NCI-H1092 (cell line): ENCODE measurements around the gene APBA2.

Experiments
- DNase-seq: peaks from one replicate; lab custom pipeline; 2025; lab: John Stamatoyannopoulos, UW

APBA2 gene

DNA sequence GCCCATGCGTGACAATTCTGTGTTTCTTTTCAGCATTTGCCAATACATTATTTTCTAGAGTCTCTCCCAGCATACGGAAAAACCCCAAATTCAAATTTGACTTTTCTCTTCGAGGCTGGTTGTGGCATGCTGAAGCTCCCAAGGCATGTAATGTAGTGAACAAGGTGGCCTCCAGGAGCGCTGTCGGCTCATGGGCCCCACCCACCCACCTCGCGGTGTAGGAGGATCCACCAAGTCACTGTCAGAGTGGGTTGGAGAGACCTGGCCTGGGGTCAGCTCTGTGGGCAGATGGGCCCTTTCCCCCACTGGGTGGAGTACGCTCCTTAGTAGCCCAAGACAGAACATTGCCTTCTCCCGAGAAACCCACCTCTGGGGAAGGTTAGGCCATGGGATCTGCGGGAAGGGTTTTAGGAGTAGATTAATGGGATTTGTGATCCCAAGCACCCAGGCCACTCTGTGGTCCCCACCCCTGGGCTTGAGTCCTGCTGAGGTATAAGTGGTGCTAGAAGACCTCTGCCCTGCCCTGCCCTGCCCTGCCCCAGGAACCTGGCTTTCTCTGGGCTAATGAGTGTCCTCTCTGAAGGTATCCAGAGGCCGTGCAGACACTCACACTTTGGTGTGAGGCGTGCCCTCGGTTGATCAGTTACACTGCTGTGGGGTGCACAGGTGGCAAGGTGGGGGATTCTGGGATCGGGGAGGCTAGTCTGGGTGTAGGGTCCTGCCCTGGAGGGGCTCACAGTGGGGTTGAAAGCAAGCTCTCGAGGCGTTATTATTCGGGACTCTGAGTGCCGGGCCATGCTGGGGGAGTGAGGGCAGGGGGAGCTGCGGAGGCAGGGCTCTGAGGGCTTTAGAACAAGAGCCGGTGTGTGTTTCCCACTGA lies 97.9 kb downstream of the APBA2 start:
- DNase-seq, result no peak

DNA sequence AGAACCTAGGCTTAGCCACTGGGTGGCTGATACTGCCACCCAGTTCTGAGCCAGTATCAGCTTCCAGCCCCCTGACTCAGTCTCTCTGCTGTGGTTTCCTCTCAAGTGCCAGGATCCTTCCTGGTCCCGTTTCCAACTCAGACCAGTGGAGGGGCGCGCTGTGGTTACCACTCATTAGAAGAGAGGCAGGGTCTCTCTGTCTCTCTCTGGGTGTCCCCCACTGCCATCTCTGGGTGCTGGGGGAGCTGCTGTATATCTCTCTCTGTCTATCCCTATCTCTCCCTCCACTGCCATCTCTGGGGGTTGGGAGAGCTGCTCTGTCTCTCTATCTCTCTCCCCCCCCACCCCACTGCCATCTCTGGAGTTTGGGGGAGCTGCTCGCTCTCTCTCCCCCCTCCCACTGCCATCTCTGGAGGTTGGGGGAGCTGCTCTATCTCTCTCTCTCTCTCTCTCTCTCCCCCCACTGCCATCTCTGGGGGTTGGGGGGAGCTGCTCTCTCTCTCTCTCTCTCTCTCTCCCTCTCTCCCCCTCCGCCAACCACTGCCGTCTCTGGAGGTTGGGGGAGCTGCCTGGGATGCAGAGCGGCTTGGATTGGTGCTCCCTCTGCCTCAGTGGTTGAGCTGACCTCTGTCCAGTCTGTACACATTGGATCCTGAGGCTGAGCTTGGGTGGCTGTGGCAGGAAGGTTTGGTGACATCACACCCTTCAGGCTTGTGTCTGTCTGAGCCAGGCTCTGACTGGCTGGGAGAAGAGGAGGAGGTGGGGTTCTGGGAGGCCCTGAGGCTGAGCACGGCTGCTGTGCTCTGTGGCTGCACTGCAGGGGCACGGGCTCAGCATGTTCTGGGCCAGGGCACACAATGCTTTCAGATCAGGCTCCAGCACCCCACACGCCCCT lies 98.9 kb downstream of the APBA2 start:
- DNase-seq, result no peak

DNA sequence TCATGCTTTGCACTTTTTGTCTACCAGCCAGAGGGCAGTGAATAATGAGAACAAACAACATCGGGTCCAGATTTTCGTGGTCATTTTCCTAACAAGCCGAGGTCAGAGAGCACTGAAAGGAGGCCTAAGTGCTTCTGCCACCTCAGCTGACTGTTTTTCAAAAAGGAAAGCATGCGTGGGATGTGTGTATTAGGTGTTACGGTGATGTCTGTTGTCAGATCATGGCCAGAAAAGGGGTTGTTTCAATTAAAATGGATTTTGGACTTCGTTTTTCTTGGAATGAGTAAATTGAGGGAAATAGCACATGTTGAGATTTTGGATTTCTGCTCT lies 99.5 kb downstream of the APBA2 start:
- no peak for DNase-seq

DNA sequence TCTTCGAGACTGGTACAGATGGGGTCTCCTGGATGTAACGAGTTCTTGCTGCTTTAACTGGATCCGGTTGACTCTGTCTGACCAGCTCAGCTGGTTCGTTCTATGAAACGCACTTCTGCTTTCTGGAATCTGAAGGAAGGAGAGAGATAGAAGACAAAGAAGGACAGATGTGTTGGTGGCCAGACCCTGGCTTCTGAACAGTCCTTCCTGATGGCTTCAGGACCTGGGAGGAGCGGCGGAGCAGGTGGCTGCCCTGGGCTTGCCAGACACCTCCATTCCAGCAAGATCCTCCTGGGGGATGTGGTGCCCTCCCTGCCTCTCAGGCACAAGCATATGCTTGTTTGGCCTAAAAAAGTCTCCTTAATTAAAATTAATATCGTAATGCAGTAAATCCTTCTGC lies 99.9 kb downstream of the APBA2 start:
- no peak for DNase-seq

DNA sequence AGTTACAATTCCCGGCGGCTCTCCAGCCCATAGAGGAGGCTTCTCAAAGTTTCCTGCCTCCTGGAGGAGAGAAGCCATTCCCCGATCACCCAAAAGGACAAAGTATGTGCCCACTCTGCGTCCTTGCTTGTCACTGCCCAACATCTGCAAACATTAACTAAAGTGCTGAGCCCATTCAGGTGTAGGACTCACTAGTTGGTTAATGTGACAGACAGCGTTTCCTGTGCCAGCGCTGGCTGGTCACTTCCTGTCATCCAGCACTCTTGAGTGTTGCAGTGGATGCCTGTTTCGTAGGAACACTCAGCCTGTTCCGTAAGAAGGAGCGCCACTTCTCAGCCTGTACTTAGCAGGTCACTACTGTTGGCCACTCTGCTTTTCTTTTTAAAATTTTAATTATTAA lies 100.3 kb downstream of the APBA2 start:
- no peak for DNase-seq

DNA sequence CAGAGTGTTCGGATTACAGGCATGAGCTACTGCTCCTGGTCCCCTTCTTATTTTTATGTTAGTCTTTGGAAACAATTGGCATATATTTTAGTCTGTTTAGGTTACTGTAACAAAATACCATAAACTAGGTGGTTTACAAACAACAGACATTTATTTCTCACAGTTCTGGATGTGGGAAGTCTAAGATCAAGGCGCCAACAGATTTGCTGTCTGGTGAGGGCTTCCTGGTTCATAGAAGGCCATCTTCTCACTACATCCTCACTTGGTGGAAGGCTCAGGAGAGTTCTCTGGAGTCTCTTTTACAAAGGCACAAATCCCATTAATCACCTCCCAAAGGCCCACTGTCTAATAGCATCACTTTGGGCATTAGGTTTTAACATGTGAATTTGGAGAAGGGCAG lies 101.0 kb downstream of the APBA2 start:
- no peak for DNase-seq

DNA sequence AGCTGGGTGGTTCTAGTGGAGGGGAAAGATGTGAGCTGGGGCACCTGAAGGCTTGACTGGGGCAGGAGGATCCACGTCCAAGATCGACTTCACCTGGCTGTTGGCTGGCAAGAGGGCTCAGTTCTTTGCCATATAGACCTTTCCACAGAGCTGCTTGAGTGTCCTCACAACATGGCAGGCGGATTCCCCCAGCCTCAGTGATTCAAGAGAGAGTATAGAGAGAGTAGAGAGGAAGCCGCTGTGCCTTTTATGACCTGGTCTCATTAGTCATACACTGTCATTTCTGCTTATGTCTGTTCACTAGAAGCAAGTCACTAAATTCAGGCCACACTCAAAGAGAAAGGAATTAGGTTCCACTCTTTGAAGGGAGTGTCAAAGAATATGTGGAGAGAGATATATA lies 101.6 kb downstream of the APBA2 start:
- no peak for DNase-seq

DNA sequence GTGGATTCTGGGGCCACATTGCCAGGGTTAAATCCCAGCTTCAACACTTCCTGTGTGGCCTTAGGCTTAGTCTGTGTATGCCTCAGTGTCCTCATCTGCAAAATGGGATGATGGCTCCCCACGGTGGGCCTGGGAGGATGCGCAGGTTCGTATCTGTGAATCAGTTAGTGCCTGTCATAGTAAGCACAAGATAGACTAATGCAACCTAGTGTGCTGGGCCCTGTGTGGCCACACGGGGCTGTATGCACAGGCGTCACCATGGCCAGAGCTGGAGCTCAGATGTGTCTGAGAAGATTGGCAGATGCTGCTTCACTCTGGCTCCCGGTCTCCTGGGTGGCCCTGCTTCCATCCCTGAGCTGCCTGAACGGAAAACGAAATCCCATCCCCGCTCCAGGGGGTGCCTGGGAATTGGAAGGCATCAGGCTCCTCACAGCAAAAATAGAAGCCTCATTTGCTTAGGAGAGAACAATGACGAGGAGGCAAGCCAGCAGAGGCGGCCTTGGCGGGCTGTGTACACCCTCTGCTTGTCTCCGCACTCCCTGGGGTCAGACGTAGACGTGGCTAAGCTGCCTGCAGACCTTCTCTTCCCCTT lies 103.6 kb downstream of the APBA2 start:
- no peak for DNase-seq

DNA sequence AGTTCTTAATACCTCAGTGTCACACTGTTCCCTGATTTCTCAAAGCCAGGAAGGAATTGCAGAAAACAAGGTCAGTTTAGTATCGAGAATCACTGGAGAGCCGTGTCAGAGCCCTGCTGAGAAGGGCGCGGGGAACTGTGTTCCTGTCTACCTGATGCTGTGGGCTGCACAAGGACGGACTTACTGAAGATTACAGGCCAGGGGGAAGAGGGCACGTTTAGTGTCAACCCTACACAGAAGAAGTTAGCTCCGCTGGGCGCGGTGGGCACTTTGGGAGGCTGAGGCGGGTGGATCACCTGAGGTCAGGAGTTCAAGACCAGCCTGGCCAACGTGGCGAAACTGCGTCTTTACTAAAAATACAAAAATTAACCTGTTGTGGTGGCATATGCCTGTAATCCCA lies 104.1 kb downstream of the APBA2 start:
- DNase-seq, result no peak

DNA sequence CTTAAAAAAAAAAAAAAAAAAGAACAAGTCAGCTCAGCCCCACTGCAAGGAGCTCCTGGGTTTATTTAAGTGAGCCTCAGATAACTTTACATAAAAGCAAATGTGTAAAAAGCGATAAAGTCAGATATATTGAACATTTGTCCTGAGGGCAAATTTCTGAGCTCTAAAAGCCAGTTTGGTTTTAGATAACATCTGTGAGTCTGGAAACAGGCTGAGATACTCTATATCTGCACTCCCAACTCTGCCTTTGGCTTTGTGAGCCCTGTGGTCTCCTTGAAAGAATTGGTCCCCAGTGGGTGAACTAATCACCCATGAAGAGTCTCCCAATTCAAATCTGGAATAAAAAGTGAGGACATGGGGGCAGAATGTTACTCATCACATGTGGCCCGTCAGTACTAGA lies 104.6 kb downstream of the APBA2 start:
- DNase-seq, result no peak

DNA sequence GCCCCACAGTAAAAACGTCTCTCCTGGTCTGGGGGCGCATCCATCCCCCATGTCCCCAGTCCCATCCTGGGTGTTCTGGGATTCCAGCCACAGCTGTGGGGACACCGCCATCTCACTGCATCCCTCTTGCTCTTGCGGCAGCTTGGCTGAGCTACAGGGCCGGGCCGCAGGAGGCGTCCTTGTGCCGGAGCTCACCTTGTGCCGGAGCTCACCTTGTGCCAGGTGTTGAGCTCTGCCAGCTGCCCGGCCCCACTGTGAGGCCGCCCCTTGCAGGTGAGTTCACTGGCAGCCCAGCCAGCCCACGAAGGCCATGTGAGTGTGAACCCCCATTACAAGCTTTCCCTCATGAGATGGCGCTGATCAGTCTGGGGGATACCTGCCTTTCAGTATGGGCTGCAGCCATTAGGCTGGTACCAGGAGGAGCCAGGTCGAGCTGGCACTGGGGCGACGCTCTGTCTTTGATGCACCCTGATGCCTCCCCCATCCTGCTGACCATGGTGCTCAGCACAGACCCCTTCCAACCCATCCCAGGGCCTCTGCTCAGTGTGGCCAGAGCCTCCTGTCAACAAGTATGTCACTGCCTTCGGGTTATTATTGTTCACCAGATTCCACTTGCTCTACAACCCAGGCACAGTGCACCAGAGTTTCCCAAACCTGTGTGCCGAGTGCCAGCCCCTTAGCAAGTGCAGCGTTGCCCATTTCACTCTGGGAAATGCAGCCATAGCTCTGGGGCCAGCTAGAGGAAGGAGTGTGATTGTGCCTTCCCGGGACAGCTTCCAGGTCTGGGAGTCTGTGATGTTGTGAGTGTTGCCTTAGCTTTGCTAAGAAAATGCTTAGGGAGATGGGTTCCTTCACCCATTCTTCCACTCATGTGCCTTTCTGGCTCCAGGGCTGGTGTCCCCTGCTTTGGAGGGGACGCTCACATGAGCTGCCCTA lies 105.7 kb downstream of the APBA2 start:
- no peak for DNase-seq

DNA sequence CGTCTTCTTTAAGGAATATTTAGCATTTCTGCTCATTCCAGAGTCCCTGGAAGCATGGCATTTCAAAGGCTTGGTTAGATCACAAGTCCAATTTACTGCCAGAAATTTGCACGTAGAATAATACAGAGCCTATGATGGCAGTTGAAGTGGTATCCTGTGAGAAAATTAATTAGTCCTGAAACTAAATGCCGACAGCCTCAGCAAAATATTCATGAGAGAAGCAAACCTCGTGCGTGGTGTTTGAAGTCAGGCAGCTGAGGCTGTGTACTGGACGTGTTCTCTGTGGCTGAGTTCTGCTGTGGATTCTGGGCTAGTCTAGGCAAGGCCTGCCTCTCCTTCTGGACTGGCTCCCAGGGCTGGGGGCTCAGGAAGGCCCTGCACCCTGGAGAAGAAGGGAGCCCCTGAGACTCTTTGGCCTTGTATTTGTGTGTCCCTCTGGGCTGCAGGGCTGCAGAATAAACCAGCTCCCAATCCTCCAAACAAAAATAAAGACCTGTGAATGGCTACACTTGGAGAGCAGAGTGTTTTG lies 106.6 kb downstream of the APBA2 start:
- DNase-seq, result no peak

DNA sequence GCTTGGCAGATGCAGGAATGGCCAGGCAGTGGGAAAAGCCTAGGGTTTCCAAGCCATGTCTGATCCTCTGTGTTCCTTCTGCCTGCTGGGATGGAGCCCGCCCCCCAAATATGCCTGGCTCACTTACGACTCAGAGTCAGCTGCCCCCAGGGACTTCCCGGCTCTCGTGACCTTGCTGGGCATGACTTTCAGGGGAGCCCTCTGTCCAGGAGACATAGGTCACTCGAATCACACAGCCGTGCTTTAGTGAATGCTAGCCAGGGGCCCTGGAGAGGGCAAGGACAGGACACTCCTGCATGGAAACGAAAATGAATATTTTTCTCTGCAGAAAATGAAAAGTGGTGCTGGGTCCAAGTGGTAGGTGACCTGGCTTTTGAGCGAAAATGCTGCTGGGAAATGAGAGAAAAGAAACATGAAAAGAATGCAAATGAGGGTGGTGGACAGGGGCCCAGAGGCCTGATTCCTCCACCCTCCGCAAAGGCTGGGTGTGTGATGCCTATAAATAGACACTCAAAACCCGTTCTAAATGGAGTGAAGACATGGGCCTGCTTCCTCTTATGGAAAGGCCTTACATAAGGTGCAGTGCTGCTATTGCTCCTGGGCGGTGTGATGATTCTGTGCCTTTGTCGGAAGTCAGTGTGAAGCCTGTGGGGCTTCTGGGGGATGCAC lies 107.4 kb downstream of the APBA2 start:
- DNase-seq, result no peak

DNA sequence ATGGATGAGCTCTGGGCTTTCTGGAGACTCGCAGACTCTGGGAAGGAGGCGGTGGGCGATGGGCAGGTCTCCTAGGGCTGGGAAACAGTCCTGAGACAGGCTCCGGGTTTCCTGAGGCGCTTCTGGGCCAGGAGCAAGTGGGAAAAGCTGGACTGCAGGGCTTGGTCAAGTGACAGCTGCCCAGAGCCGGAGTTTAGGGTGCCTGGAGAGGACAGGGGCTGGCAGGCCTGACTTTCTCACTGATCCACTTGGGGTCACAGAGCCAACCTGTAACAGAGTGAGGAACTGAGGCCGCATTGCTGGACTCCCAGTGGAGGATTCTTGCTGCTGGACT lies 107.9 kb downstream of the APBA2 start:
- no peak for DNase-seq

DNA sequence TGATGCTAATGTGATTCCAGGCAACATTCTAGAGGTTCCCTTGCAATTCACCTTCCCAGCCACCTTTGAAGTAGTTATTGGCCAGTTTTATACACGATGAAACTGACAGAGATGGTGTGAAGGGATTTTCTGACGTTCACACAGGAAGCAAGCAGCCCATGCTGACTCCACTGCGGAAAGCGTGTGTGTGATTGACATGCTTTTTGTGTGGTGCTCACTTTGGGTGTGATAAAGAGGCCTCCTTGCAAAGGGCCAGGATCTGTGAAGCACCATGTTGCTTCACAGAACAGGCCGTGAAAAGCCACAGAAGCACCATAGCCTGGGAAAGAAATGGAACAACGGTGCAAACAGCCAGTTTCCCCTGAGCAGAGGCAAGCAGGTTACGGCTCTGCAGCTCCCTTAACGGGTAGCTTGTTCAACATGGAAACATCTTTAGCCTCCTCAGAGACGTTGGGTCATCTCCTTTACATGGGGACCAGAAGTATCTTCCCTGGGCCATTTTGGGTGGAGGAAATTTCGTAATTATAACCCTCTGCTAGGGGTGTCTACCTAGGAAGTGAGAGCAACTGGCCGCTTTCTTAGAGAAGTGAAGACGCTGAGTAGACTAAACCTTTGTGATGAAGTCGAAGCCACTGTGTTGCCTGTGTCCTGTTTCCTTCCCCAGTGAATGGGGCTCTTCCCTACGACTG lies 108.5 kb downstream of the APBA2 start:
- no peak for DNase-seq

DNA sequence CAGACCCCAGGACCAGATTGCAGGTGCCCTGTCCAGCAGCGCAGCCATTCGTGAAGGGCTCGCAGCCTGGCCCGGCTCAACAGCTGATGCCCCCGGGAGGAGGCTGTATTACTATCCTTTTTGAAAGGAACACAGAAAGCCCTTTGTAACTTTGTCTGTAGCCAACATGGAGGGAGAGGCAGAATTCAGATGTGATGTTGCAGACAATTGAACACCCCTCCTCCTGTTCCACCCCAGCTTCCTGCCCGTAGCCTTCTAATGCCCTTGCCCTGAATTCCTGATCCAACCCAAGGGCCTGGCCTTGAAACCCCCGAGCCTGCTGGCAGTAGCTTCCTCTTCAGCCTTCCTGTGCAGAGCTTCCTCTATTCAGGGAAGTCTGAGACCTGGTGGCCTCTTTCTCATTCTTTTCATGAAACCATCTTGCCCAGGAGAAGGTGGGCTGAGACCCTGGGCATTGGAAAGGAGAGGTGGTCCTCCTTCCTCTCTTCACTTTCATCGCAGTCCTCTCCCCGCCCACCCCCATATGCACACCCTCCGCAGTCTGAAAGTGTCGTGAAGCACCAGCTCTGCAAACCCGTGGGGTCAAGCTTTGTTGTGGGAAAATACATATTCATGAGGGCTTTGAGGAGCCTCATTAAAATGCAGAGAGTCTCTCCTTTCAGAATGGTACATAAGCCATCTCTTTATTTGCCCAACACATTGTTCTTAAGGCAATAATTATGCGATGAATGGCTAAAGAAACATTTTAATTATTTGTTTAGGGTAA lies 109.2 kb downstream of the APBA2 start:
- no peak for DNase-seq

DNA sequence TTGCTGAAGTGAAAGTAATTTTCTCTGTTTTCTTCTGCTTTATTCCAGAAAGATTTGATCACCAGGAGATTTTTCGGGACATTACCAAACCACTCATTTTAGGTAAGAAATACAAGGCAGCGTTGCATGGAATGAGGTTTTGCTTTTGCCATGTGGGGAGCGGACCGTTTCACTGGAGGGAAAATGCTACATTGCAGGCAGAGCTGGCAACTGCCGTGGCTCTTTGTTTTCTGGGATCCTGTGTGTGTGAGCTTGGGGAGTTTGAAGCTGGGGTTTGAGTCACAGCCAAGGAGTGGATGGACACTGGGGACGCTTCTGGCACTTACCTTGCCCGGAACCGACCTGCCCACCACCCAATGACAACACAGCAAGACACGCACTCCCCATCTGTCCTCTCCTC lies 109.9 kb downstream of the APBA2 start:
- no peak for DNase-seq

DNA sequence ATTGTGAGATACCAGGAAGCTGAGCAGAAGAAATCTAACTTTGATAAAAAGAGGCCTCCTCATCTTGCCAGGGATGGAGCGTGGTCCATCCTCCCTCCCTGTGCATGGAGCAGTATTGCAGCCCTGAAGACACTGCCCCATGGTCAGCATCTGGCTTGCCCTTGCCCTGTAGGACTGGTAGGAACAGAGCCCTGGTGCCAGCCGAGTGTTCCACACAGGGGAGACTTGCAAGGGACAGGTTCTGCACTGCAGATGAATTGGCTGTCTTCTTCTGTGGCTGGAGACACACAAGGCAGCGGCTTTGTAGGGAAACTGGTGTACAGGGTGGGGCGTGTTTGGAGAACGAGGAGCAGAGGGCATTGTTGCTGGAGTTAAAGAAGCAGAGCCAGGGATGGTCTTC lies 110.5 kb downstream of the APBA2 start:
- no peak for DNase-seq

DNA sequence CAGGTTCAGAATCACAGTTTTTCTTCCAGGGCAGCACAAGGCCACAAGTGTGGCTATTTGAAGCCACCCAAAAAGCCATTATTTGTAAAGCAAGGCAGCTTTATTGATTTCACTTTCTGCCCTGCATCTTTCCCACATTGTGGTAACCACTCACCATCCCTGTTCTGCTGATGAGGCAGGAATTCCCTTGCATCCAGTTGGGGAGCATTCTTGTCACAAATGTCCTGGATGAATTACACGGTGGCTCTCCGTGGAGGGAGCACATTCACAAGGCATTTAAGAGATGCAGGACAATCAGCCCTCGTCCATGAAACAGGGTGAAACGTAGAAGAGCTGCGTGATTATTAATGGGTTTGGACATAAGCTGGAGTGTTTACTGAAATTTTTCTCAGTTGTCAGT lies 111.2 kb downstream of the APBA2 start:
- DNase-seq, result no peak

DNA sequence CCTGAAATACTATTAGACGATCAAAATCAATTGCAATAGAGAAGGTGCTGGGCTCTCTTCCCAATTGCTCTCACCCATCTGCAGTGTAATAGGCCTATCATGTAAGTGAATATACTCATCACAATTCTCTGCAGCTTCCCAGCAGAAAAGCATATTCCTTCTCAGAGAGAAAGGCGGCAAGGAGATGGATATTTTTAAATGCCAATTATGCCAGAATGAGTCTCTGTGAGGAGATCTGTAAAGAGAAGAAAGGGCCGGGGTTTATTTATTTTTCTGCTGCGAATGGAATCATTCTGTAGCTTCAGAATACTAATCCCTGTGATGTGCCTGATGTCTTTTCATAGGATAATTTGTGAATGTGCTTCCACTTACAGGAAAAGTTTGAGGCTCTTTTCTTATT lies 112.0 kb downstream of the APBA2 start:
- DNase-seq, result no peak
